Hepatocyte (in vitro differentiated cells): ENCODE measurements around the gene NDUFS7.

Experiments used
- EZH2 ChIP-seq: fragments of 200-600 bp; sonication (generic); IDR thresholded peaks from 2 replicates; pipeline ENCODE4 v1.6.1; 2016; ENCODE audit warnings: antibody characterized with exemption, mild to moderate bottlenecking, borderline replicate concordance
- EZH2phosphoT487 ChIP-seq: fragments of 200-600 bp; sonication (generic); IDR thresholded peaks from one replicate; pipeline ENCODE4 v1.6.1; 2018; ENCODE audit warnings: antibody characterized with exemption, mild to moderate bottlenecking, low read depth, moderate library complexity; ENCODE audit not compliant: unreplicated experiment, severe bottlenecking
- TF ChIP-seq, protein P1 (sequence below): fragments of 200-600 bp; sonication (generic); IDR thresholded peaks from 2 replicates; pipeline ENCODE4 v1.5.1; 2016; ENCODE audit warnings: antibody characterized with exemption, mild to moderate bottlenecking; ENCODE audit not compliant: poor library complexity

DNA sequence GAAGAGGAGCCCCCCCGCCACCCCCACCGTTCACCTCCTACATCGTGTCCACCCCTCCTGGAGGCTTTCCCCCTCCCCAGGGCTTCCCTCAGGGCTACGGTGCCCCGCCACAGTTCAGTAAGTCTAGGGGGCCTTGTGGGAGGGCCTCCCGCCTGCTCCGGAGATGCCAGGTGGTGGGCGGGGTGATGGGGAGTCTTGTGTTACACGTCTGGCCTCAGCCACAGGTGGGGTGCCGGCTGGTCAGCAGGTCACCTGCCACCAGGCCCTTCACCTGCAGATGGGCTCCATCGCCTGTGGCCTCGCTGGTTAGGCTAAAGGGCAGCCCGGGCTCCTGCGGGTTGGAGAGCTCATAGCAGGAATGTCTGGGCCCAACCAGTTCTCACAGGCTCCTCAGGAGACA, 46.5 kb downstream of the NDUFS7 start:
- TF ChIP-seq, protein P1, sequence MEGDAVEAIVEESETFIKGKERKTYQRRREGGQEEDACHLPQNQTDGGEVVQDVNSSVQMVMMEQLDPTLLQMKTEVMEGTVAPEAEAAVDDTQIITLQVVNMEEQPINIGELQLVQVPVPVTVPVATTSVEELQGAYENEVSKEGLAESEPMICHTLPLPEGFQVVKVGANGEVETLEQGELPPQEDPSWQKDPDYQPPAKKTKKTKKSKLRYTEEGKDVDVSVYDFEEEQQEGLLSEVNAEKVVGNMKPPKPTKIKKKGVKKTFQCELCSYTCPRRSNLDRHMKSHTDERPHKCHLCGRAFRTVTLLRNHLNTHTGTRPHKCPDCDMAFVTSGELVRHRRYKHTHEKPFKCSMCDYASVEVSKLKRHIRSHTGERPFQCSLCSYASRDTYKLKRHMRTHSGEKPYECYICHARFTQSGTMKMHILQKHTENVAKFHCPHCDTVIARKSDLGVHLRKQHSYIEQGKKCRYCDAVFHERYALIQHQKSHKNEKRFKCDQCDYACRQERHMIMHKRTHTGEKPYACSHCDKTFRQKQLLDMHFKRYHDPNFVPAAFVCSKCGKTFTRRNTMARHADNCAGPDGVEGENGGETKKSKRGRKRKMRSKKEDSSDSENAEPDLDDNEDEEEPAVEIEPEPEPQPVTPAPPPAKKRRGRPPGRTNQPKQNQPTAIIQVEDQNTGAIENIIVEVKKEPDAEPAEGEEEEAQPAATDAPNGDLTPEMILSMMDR: no peak
- TF ChIP-seq EZH2phosphoT487 (no peak), EZH2 (no peak)
